Ovary (tissue), 9 donors: ENCODE data around the gene BBX. TPM values are rescaled to one million over a fixed set of nuclear protein-coding genes. Genes with fewer than 3 reads are reported as not detected.

Source experiments
- DNase-seq, 5 donors: peaks; one replicate each; pipeline ENCODE4 v3.0.0-alpha.2; 2019 to 2020
- H3K27ac ChIP-seq, 2 donors: fragments of 200-600 bp; one replicate each; pipeline versions ENCODE4 v1.5.1 to v1.8.0; 2019 to 2022
- H3K27me3 ChIP-seq: fragments of 200-600 bp; one replicate; pipeline ENCODE4 v1.8.0; 2022
- H3K36me3 ChIP-seq: fragments of 200-600 bp; sonication (generic); one replicate; pipeline ENCODE4 v1.5.1; 2019
- H3K4me1 ChIP-seq: one replicate; pipeline ENCODE4 v1.8.1; 2013; ENCODE audit warnings: mild to moderate bottlenecking, moderate library complexity; ENCODE audit not compliant: insufficient read depth
- H3K4me3 ChIP-seq: fragments of 200-600 bp; sonication (generic); one replicate; pipeline ENCODE4 v1.5.1; 2017
- H3K9me3 ChIP-seq, 2 donors: fragments of 200-600 bp in 1 of 2; sonication (generic) in 1 of 2; one replicate each; pipeline versions ENCODE4 v1.5.1 to v1.8.1; 2013 to 2019; ENCODE audit warnings: mild to moderate bottlenecking in 1 of 2, moderate library complexity in 1 of 2
- CTCF ChIP-seq, 3 donors: fragments of 450-650 bp in 2 of 3; fragments of 200-600 bp in 1 of 3; IDR thresholded peaks; one replicate each; pipeline versions ENCODE4 v1.5.1 to v1.8.0; 2016 to 2022; ENCODE audit warnings: antibody characterized with exemption in 3 of 3, mild to moderate bottlenecking in 1 of 3
- EP300 ChIP-seq: sonication (generic); formaldehyde crosslinking; IDR thresholded peaks from one replicate; pipeline ENCODE4 v1.6.1; 2017; ENCODE audit warnings: antibody characterized with exemption
- POLR2A ChIP-seq: fragments of 450-650 bp; IDR thresholded peaks from one replicate; pipeline ENCODE4 v1.6.1; 2017; ENCODE audit warnings: antibody characterized with exemption, mild to moderate bottlenecking, moderate library complexity
- WGBS, 3 donors: extraction: QIAGEN DNeasy Blood & Tissue Kit in 1 of 3; methylation state at CpG; one replicate each; pipeline versions ENCODE4 v1.1.5 to v1.1.7; 2013 to 2017; 5-methylcytosine and 5-hydroxymethylcytosine counted together
- intact Hi-C, 4 donors: fragments of 100-400 bp; cut with DNase I; formaldehyde crosslinking; loops; one replicate each; pipeline versions ENCODE4 v1.11.0 to v1.15.1; 2022 to 2023
- polyA plus RNA-seq, 2 donors: library from polyadenylated mRNA; stranded (reverse); fragments of 200-250 nt in 1 of 2; fragments of 350-450 nt in 1 of 2; fragmentation: Illumina TruSeq in 1 of 2; extraction: RNeasy Lipid Tissue Mini Kit (QIAGEN cat#74804) in 1 of 2; gene quantifications; one replicate each; pipeline ENCODE4 v1.2.3, GENCODE V29; 2013 to 2014
- total RNA-seq, 7 donors: library from RNA; depleted of rRNA in 2 of 7; stranded (reverse); fragments of >200 nt in 2 of 7; fragmentation: NEBNext Ultra II Directional in 3 of 7; extraction: Animal tissue kit (Norgen Biotek cat#: 25700) in 3 of 7; gene quantifications; one replicate each; pipeline versions ENCODE4 v1.1.0 to v1.2.4, GENCODE V29; 2016 to 2023
- donor health status: DM: no; HTN: no; CAD: no; lungs with moderate emphysema.
- donor health status: DM: no; HTN: no; CAD: no.
- donor health status: Bipolar disorder and iron deficiency.
- donor health status: DM: yes; HTN: yes; CAD: no.
- donor health status: DM: no; HTN: no; CAD: no.
- donor health status: DM: yes; HTN: yes; CAD: no.

The BBX gene
- total and polyA plus RNA-seq, 9 donors: 15.8 to 114 (median 86.3) TPM

- Histone ChIP-seq H3K36me3 (no peaks in the 10 kb centered on the region), H3K4me1 (peaks cover 4% of the 10 kb centered on the region), H3K27me3 (no peaks in the 10 kb centered on the region), H3K4me3 (peak overlapping the region; percentile 61), H3K27ac (peak overlapping the region; percentile 86 to 96), H3K9me3 (no peaks in the 10 kb centered on the region)
- DNase-seq: peak; percentile 64 to 74 (median 69)
- intact Hi-C loops: loop anchor here in 3 of 4 donors (5.0 to 10.0 kb wide), 5 partner anchors 90 to 280 kb away; no protein-coding TSS in a partner anchor
- WGBS, 3 donors: 0 to 1% (median 1%) methylated on average over 49 to 70 of the region's 70 CpGs
- no peak for TF ChIP-seq CTCF (IDR thresholded peaks at IDR 0.05)
- no peak for TF ChIP-seq POLR2A
- TF ChIP-seq EP300: no peak
These were observed 2.3 kb downstream of the BBX start for GRCh38 chr3:107524841-107525643.

GRCh38 chr3:107525644-107526305 is 3.0 kb downstream of the BBX start:
- DNase-seq: peak; percentile 8 to 45 (median 36)
- peak overlapping the region; percentile 86 to 96 for H3K27ac ChIP-seq
- WGBS, 3 donors: 2% methylated on average over 28 of the region's 28 CpGs
- H3K4me1 ChIP-seq: peaks cover 4% of the 10 kb centered on the region
- H3K27me3 ChIP-seq: no peaks in the 10 kb centered on the region
- intact Hi-C loops: loop anchor here in 3 of 4 donors (10.0 kb wide), 4 partner anchors 91 to 281 kb away; no protein-coding TSS in a partner anchor
- no peaks in the 10 kb centered on the region for H3K9me3 ChIP-seq
- H3K4me3 ChIP-seq: peak overlapping the region; percentile 61
- no peak for TF ChIP-seq EP300
- TF ChIP-seq CTCF (IDR thresholded peaks at IDR 0.05): no peak
- TF ChIP-seq POLR2A: no peak
- H3K36me3 ChIP-seq: no peaks in the 10 kb centered on the region

GRCh38 chr3:107531917-107532469 is 9.2 kb downstream of the BBX start:
- intact Hi-C loops: no loop called here
- no peaks in the 10 kb centered on the region for H3K27me3 ChIP-seq
- DNase-seq: no peak
- no peaks in the 10 kb centered on the region for H3K9me3 ChIP-seq
- no peaks in the 10 kb centered on the region for H3K36me3 ChIP-seq
- no peak overlapping the region for H3K27ac ChIP-seq
- no peaks in the 10 kb centered on the region for H3K4me1 ChIP-seq
- TF ChIP-seq CTCF (IDR thresholded peaks at IDR 0.05) (no peak), EP300 (no peak), POLR2A (no peak)
- H3K4me3 ChIP-seq: no peak overlapping the region
- 89 to 96% (median 93%) methylated on average over 9 of the region's 9 CpGs for WGBS, 3 donors

GRCh38 chr3:107540857-107541256 is 18.1 kb downstream of the BBX start:
- DNase-seq: no peak
- no peaks in the 10 kb centered on the region for H3K9me3 ChIP-seq
- no peaks in the 10 kb centered on the region for H3K27me3 ChIP-seq
- WGBS, 3 donors: 79 to 88% (median 79%) methylated on average over 3 of the region's 3 CpGs
- H3K4me1 ChIP-seq: peaks cover 2% of the 10 kb centered on the region
- intact Hi-C loops: no loop called here
- no peak overlapping the region for H3K27ac ChIP-seq
- TF ChIP-seq CTCF (IDR thresholded peaks at IDR 0.05) (no peak), EP300 (no peak), POLR2A (no peak)
- no peak overlapping the region for H3K4me3 ChIP-seq
- no peaks in the 10 kb centered on the region for H3K36me3 ChIP-seq
